ENCODE results near the gene LIN7C.
"Not testable (repeated sequence)": the region's sequence is repeated elsewhere in the genome, so short reads cannot be mapped to it uniquely, and the experiment has no call there.

Gene LIN7C

DNA sequence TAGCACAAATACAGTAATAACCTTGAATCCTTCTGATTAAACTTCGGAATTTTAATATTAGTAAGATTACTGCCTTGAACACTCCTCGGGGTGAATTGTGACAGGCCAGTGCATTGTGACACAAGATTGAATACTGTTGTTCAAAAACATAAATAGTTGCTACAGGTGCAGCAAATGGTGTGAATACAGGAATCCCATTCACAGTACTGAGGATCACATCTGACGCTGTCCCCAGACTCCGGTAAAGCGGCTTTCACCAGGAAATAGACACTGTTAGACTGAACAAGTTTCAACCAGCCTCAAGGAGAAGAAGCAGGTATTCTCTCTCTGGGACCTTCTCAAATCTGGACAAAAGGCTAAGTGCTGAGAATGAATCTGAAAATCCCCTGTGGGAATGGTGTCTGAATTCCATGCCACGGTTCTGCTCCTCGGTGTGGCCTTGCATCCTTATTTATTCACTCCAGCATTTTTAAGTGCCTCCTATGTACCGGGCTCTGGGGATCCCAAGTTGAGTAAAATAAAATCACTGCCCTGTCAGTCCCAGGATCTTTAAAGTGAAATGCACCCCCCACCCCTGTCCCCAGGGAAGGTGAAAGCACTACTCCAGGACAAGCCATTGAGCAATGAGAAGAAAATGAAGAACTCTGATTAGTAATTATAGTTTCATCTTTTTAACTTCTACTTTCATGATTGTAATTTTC, 37.4 kb downstream of the LIN7C start:
- DNase-seq: no peak

DNA sequence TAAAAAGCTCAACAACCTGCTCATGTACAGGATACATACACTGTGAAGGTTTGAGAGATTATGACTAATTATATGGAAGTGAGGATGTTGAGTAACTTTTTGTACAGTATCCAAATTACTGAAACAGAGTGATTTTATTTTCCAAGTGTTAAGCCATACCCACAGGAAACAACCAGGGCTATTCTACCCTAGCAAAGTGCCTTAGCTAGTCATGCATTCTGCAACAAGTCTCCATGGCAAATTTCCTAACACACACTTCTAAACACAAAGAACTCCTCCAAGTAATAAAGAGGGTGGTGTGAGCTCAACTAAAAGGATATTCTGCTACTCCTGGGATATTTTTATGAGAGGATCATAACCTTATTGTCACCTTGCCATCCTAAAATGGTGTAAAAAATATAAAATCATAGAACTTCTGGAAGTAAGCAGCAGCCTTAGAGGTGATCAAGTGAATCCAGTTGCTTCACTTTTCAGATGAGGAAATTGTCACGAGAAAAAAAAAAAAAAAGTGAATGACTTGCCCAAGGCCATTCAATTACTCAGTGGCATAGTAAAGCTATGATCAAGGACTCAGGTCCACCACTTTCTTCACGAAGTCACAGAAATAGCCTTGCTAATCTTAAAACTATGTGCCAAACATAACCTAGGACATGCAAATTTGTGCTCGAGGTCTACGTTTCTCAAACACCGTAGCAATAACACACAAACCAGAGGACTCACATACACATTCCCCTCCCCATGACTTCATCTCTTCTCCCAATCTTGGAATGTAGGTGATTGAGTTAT, 38.2 kb downstream of the LIN7C start:
- DNase-seq: peak in 1 of 2 experiments; percentile 14

DNA sequence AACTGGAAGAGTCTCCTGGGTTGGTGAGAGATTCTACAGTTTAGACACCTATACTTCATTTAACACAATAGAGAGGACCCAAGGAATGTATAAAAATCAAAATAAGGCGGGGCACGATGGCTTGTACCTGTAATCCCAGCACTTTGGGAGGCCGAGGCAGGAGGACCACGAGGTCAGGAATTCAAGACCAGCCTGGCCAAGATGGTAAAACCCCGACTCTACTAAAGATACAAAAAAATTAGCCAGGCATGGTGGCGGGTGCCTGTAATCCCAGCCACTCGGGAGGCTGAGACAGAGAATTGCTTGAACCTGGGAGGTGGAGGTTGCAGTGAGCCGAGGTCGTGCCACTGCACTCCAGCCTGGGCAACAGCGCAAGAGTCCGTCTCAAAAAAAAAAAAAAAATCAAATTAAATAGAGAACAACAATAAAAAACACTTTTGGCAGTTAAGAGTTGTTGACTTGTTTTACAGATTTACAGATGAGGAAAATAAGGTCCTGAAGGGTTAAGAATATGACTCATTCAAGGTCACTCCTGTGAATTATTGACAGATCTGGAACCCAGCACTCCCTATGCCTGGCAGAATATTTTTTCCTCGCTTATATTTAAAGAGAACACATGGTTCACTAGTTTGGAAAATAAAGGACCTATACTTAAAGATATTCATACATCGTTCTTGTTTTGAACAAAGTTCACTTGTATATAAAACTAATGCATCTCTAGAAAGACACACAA, 39.2 kb downstream of the LIN7C start:
- no peak for DNase-seq

DNA sequence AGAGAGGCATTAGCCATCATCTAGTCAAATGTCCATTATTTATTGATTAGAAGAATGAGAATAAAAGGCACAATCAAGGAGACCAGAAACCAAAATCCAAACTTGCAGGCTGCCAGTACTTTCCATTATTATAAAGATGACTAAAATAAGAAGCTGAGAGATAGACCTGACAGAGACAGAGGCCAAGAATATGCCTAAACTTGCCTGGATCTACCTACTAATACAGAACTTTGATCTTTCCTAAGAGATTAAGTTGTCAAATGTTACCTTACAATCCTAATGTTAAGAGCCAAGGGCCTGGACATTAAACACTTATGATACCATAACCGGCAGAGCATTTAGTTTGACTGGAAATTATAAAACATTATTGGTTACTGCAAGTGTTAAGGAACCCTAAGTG, 40.2 kb downstream of the LIN7C start:
- DNase-seq: no peak

DNA sequence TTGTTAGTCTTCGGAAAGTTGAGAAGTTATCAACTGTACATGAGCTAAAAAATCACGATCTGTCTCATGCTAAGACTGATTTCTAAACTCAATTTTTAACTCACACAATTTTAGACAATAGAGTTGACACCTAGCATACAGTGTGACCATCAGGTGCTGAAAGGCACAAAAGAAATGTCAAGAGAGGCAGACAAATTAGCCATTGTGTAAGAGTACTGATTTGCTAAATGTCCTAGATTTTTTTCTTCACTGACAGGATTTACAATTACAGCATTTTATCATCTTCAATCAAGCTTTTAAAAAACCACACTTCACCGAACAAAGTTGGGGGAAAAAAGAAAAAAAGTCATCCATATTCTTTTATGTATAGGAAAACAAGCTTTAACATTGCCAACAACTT, 40.9 kb downstream of the LIN7C start:
- DNase-seq: no peak

DNA sequence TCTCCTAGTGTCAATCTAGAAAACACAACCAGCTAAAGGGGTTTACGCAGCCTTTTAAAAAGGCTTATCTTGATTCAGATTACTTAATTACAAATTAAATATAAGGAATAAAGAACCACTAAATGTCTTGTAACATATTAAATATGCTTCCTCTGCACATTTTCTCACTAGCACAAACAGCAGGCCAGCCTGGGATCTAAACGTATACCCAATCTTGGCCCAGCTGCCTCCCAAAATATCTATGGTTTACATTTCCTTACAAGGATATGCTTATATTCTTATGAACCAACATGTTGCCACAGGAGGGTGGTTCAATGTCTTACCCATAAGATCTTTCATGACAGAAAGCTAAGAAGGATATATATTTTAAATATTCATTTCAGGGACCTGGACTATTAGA, 41.7 kb downstream of the LIN7C start:
- DNase-seq: no peak

DNA sequence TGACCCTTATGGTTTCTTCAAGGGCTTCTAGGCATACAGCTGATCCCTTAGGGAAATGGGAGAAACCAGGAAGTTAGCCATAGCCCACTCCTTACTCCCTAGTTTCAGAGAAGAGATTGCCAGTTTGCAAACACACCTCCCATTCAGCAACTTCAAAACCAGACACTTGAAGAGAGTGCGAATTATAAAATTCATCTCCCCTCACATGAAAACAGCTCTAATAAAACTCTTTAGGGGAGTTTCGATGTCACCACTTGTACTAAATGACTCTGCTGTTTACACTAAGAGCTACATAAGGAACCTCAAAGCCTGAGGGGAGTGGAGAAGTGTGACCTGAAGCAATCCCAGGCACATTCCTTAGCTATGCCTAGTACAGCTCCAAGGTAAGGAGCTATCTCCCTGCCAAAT, 42.3 kb downstream of the LIN7C start:
- no peak for DNase-seq

DNA sequence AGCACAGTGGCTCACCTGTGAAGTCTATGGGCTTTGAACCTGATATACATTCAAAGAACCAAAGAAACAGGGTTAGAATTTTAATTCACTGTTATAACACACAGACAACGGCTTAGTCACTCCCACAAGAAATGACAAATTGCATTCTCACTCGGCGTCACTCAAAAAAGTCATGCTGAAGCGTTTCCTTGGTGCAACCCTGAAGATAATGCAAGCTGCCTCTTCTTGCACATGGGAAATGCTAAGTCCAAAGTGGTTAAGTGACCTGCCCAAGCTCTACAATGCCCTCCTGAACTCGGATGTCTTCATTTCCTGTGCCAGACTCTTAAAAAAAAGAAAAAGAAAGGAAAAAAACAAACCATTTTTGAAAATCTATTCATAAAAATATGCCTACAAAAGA, 44.0 kb downstream of the LIN7C start:
- no peak for DNase-seq

DNA sequence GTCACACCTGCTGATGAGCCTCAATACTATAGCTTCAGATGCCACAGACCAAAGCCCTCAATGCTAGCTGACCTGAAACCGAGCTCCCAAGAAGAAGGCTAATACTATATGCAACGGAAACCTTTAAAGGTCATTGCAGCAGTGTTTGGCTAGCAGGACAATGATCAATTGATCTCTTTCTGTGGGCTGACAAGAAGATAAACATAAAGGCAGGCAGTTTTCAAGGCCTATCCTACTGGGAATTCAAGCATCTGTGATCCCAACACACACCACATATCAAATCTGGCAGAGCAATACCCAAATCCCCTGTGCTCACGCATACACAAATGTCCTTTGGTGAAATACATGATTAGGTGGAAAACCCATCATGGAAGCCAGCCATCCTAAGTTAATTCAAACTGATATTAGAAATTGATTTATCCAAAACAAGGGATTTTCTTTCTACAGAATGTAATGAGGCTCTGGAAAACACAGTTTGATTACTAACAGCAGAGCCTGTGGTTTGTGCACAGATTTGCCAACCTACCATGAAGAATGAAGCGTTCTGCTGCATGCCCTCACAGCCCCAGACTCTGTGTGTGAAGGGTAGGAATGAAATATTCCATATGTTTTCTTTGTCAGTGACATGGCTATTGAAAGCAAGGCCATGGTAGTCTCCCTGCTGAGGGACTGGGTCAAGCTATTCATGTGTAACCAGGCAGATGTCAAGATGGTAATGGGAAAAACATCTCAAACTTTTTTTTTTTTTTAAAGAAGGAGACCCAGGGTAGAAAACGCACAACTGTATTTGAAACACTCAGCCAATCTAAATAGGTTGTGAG, 46.2 kb downstream of the LIN7C start:
- DNase-seq: peak in 1 of 2 experiments; percentile 19

DNA sequence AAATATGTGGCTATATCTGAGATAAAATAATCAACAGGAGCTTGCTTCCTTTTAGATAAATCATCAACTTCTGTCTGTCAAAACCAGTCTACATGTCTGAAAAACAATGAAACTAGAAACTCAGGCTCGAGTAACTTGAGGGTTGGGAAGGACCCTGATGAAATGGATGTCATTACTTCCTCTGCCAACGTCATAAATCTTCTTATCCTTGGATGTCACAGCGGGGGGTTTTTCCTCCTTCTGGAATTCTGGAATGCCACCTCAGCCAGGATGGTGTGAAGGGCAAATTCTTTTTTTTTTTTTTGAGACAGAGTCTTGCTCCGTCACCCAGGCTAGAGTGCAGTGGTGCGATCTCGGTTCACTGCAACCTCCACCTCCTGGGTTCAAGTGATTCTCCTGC, 47.4 kb downstream of the LIN7C start:
- DNase-seq: no peak

DNA sequence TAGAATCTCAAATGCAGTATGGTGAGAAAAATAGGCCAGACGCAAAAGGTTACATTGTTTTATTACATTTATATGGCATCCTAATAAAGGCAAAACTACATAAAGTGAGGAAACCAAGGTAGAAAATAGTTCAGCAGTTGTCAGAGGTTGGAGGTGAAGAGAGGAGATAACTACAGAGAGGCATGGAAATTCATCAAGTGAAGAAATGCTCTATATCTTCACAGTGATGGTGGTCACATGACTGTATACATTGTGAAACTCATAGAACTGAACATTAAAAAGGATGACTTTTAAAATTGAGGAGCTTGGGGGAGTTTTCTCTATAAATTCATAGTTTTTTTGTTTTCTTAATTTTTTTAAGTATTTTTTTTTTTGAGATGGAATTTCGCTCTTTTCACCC, 48.4 kb downstream of the LIN7C start:
- DNase-seq: no peak

DNA sequence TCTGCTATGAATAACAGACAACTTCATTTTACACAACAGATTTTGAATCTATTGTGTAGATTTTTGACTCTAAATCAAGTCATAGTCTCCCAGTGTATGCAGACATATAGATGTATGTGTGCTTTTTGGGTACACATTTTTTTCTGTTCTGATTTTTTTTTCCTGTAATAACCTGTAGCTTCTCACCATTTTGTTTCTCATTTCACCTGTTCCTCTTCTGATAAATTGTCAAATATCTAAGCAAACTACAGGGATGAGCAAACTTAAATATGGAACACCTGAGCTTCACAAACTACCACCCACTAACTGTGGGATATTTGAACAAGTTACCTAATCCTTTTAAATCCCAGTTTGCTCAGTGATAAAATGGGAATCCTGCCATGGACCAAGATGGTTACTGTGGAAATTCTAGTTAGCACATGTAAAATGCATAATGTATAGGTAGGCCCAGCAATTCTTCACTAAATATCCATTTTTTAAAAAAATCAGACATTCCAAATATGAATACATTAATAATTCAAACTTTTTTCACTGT, 49.7 kb downstream of the LIN7C start:
- DNase-seq: no peak

DNA sequence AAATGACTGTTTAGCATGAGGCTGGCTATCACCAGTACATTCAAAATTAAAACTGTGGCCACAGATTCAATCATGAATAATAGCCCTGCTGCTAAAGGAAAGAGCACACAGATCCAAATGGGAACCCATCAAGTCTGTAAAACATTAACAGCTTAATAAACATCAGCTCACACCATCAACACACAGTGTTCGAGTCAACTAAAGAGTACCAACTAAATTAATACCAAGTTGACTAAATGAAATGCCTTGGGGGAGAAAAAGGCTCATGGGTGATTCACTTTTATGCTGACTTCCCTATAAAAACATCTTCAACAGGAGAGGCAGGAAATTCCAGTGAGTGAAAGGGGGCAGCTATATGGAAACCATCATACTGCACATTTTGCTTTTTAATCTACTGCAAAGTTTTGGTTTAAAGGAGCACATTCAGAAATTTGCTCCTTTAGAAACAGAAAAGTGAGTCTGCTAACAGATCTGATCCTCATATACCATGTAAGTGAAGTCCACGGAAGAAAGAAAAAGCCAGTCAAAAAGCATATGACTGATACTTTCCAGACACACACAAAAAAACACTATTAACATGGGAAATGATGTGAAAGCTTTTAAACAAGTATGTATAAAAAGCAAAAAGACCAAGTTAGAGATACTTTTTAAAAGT, 50.3 kb downstream of the LIN7C start:
- DNase-seq: peak; percentile 59 to 73

DNA sequence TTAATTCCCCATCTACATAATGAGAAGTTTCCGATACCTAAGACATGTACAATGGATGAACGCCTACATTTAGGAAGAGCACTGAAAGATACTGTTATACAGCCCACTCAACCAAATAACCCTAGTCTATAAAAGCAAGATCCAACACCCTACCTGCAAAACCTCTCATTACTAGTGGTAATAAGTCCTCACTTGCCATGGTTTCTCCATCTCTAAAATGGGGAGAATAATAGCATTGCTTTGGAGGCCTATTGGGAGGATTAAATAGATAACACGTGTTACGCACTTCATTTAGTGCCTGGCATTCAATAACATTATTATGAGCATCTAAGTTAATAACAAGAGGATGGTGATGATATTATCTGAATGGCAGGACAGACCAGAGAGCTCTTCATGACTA, 50.9 kb downstream of the LIN7C start:
- DNase-seq: no peak

DNA sequence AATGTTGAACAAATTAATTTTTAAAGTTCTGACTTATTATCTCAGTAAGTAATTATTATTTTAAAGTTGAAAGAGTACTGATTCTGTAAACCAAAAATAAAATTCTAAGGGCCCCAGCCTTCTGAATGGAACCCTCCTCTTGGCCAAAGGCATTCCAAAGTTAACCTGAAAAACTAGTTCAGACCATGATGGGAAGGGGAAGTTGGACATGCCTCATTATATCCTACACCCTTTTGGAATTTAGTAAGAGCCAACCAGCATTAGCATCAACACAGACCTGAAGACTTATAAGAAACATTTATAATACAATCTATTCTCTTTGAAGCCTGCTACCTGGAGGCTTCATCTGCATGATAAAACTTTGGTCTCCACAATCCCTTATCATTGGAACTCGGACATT, 52.9 kb downstream of the LIN7C start:
- DNase-seq: no peak

DNA sequence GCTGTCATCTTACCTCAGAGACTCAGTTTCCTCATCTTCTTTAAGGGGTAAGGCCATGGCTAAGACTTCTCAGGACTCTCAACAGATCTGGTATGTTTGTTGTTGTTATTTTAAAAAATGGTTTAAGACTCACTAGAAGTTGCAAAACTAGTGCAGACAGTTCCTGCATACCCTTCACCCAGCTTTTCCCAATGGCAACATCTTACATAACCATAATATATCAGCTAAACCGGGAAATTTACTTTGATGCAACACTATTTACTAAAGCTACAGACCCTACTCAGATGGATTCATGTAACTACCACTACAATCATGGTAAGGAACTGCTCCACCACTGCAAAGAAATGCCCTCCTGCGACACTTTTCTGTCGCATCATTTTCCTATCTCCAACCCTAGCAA, 54.4 kb downstream of the LIN7C start:
- no peak for DNase-seq

DNA sequence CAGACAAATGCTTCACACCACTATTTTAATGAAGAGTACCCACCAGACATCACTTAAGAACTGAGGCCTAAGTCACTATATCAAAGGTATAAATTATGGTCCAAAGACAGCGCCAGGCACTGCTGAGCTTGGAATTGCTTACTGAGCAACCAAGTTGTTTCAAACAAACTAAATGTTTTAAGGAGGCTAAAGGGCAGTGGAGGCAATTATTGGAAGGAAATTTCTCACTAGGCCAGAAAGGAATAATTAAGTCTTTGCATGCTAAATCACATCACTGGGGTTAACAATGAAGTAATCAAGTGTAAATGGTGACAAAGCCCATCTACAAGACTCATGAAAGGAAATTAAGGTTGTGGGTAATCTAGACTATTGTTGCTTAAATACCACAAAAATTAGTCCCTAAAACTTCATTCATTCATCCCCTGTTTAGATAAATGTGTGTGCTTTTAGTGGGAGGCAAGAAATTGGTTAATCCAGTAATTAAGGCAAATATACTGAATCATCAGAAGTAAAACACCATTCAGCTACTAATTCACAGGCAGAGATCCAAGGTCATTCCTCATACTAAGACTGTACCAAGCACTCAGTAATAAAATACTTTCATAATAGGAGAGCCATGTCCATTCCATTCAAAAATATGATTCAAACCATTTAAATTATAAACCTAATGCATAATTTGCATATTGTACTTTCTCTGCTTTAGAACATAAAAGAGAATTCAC, 55.2 kb downstream of the LIN7C start:
- DNase-seq: no peak

DNA sequence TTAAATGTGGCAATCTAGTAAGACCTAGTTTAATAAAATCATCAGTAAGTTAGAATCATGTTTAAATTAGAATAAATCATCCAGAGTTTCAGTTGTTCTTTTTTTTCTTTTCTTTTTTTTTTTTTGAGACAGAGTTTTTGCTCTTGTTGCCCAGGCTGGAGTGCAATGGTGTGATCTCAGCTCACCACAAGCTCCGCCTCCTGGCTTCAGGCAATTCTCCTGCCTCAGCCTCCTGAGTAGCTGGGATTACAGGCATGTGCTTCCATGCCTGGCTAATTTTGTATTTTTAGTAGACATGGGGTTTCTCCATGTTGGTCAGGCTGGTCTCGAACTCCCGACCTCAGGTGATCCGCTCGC, 58.4 kb downstream of the LIN7C start:
- not testable (repeated sequence) for DNase-seq

DNA sequence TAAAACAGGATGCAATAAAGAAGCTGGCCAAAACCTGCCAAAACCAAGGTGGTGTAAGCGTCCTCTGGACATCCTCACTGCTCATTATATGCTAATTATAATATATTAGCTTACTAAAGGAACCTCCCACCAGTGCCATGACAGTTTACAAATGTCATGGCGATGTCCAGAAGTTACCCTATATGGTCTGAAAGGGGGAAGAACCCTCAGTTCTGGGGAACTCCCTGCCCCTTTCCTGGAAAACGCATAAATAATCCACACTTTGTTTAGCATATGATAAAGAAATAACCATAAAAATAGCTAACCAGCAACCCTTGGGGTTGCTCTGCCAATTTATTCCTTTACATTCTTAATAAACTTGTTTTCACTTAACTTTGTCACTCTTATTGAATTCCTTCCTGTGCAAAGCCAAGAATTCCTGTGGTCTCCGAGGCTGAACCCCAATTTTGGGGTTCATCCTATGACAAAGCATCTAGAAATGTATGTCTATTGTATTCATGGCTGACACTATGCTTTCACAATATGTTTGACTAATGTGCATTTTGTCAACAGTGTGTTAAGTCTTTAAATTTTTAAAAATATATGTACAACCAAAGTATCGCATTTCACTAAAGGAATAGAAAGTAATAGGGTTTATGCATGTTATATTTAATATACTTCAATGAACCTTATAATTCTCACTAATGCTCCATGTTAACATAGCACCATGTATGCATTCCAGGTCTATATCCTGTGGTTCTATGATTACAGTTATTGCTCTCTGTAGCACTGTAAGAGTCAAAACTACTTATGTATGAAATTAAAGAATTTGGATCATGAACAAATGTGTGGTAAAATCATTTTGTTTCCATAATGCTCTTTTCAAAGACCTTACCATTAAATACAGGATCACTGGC, 59.0 kb downstream of the LIN7C start:
- DNase-seq: no peak

DNA sequence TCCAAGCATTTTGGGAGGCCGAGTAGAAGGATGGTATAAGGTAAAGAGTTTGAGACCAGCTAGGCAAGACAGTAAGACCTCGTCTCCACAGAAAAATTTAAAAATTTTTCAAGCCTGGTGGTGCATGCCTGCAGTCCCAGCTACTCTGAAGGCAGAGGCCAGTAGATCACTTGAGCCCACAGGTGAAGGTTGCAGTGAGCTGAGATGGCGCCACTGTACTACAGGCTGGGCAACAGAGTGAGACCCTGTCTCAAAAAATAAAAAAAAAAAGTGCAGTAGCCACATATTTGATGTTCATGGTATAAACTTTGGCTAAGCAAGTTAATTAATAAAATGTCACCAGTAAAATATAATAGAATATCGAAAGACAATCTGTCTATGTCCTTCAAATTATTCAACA, 60.9 kb downstream of the LIN7C start:
- DNase-seq: no peak
